Measurements from ENCODE around the gene SLC25A41. TPM values are rescaled to one million over a fixed set of nuclear protein-coding genes. Genes with fewer than 3 reads are reported as not detected.

SLC25A41 gene
- total and polyA plus RNA-seq, 9 of the 15 experiments (the other 6 are each of a cell fraction or from before 2014, with no cell fraction given): 0.08 to 4.2 (median 1.6) TPM

- TF ChIP-seq RBBP5 (IDR thresholded peaks at IDR 0.05; ENCODE audit: borderline replicate concordance, insufficient read depth, low read length, poor library complexity, severe bottlenecking) (peak; percentile 9), MAX (CRISPR knock-in tag; IDR thresholded peaks at IDR 0.05) (peak; percentile 61; the same call in 1 of the 2 replicates), ADNP (tag; IDR thresholded peaks at IDR 0.05) (no peak), FOXO4 (CRISPR knock-in tag; IDR thresholded peaks at IDR 0.05) (0 out of 2 replicates have a peak, but pooled peaks have one; percentile 35), JUNB (CRISPR knock-in tag; conservative IDR thresholded peaks at IDR 0.05) (no peak), ZC3H11A (IDR thresholded peaks at IDR 0.05; ENCODE audit: low read depth, low read length) (no peak), E2F6 (IDR thresholded peaks at IDR 0.05; ENCODE audit: borderline replicate concordance in 1 of 2, extremely low read depth in 1 of 2, insufficient read depth in 1 of 2, insufficient read length in 1 of 2, low read depth in 1 of 2, low read length in 1 of 2, poor library complexity in 1 of 2, severe bottlenecking in 1 of 2) (peak; percentile 6 to 75), REST (IDR thresholded peaks at IDR 0.05; ENCODE audit: borderline replicate concordance) (no peak; the same call in 1 of the 2 replicates), REST (CRISPR knock-in tag; IDR thresholded peaks at IDR 0.05; ENCODE audit: low read depth) (0 out of 2 replicates have a peak, but pooled peaks have one; percentile 10), NR2C2 (CRISPR knock-in tag; IDR thresholded peaks at IDR 0.05) (no peak), NR2C2 (tag; IDR thresholded peaks at IDR 0.05) (peak; percentile 67), KLF13 (tag; IDR thresholded peaks at IDR 0.05; ENCODE audit: borderline replicate concordance, low read depth) (peak; percentile 3; the same call in 1 of the 2 replicates), ZNF589 (CRISPR knock-in tag; IDR thresholded peaks at IDR 0.05; ENCODE audit: low read depth) (peak; percentile 77), ZNF212 (CRISPR knock-in tag; IDR thresholded peaks at IDR 0.05) (0 out of 2 replicates have a peak, but pooled peaks have one; percentile 1), NCOA6 (IDR thresholded peaks at IDR 0.05) (no peak)
Measured at GRCh38 chr19:6425732-6426620, 7.6 kb downstream of the SLC25A41 start (continued).
